GM23338 (cell line): ENCODE data around the gene DOCK4.

Experiments used
- CREB1 ChIP-seq: fragments of 250-450 bp; sonication (Bioruptor Pico); IDR thresholded peaks from 2 replicates; pipeline ENCODE4 v1.5.0; 2020; ENCODE audit warnings: low read depth, mild to moderate bottlenecking, moderate library complexity
- EZH2 ChIP-seq: fragments of 200-600 bp; sonication (generic); IDR thresholded peaks from one replicate; pipeline ENCODE4 v1.8.0; 2017; ENCODE audit warnings: antibody characterized with exemption, mild to moderate bottlenecking, low read depth; ENCODE audit not compliant: unreplicated experiment
- EZH2phosphoT487 ChIP-seq: fragments of 200-600 bp; sonication (generic); IDR thresholded peaks from one replicate; pipeline ENCODE4 v1.8.1; 2018; ENCODE audit warnings: antibody characterized with exemption; ENCODE audit not compliant: unreplicated experiment
- JUNB ChIP-seq: IDR thresholded peaks from one replicate; pipeline ENCODE4 v1.6.1; 2016; ENCODE audit warnings: antibody characterized with exemption; ENCODE audit not compliant: unreplicated experiment
- POLR2AphosphoS5 ChIP-seq: IDR thresholded peaks from 2 replicates; pipeline ENCODE4 v1.6.1; 2016; ENCODE audit warnings: antibody characterized with exemption, low read depth
- TF ChIP-seq, protein P1 (sequence below), 2 experiments: fragments of 200-600 bp in 1 of 2; sonication (generic) in 1 of 2; conservative IDR thresholded peaks; 2 replicates each; pipeline versions ENCODE4 v1.5.1 to v1.6.1; 2016 to 2017; ENCODE audit warnings: antibody characterized with exemption in 2 of 2, low read depth in 2 of 2, mild to moderate bottlenecking in 2 of 2, moderate library complexity in 1 of 2
- TF ChIP-seq, protein P2 (sequence below): IDR thresholded peaks from one replicate; pipeline ENCODE4 v1.6.1; 2018; ENCODE audit warnings: antibody characterized with exemption; ENCODE audit not compliant: unreplicated experiment

DNA sequence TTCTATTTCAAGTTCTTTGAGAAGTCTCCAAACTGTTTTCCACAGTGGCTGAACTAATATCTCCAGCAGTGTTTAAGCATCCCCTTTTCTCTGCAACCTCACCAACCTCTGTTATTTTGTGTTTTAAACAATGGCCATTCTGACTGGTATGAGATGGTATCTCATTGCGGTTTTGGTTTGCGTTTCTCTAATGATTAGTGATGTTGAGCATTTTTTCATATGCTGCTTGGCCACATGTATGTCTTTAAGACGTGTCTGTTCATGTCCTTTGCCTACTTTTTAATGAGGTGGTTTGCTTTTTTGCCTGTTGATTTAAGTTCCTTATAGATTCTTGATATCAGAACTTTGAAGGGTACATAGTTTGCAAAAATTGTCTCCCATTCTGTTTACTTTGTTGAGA is 487.3 kb downstream of the DOCK4 start:
- TF ChIP-seq, protein P1, sequence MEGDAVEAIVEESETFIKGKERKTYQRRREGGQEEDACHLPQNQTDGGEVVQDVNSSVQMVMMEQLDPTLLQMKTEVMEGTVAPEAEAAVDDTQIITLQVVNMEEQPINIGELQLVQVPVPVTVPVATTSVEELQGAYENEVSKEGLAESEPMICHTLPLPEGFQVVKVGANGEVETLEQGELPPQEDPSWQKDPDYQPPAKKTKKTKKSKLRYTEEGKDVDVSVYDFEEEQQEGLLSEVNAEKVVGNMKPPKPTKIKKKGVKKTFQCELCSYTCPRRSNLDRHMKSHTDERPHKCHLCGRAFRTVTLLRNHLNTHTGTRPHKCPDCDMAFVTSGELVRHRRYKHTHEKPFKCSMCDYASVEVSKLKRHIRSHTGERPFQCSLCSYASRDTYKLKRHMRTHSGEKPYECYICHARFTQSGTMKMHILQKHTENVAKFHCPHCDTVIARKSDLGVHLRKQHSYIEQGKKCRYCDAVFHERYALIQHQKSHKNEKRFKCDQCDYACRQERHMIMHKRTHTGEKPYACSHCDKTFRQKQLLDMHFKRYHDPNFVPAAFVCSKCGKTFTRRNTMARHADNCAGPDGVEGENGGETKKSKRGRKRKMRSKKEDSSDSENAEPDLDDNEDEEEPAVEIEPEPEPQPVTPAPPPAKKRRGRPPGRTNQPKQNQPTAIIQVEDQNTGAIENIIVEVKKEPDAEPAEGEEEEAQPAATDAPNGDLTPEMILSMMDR (conservative IDR thresholded peaks at IDR 0.05; ENCODE audit: low read depth in 2 of 2), result no peak
- TF ChIP-seq JUNB, result no peak
- TF ChIP-seq CREB1, result no peak
- TF ChIP-seq EZH2, result no peak
- TF ChIP-seq, protein P2, sequence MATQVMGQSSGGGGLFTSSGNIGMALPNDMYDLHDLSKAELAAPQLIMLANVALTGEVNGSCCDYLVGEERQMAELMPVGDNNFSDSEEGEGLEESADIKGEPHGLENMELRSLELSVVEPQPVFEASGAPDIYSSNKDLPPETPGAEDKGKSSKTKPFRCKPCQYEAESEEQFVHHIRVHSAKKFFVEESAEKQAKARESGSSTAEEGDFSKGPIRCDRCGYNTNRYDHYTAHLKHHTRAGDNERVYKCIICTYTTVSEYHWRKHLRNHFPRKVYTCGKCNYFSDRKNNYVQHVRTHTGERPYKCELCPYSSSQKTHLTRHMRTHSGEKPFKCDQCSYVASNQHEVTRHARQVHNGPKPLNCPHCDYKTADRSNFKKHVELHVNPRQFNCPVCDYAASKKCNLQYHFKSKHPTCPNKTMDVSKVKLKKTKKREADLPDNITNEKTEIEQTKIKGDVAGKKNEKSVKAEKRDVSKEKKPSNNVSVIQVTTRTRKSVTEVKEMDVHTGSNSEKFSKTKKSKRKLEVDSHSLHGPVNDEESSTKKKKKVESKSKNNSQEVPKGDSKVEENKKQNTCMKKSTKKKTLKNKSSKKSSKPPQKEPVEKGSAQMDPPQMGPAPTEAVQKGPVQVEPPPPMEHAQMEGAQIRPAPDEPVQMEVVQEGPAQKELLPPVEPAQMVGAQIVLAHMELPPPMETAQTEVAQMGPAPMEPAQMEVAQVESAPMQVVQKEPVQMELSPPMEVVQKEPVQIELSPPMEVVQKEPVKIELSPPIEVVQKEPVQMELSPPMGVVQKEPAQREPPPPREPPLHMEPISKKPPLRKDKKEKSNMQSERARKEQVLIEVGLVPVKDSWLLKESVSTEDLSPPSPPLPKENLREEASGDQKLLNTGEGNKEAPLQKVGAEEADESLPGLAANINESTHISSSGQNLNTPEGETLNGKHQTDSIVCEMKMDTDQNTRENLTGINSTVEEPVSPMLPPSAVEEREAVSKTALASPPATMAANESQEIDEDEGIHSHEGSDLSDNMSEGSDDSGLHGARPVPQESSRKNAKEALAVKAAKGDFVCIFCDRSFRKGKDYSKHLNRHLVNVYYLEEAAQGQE, result no peak
- TF ChIP-seq EZH2phosphoT487, result no peak
- TF ChIP-seq POLR2AphosphoS5, result no peak
